Measurements from ENCODE around the gene MRPS25. TPM values are rescaled to one million over a fixed set of nuclear protein-coding genes. Genes with fewer than 3 reads are reported as not detected.

The MRPS25 gene
- total RNA-seq, 2 experiments from 2014 or later = 59.3 to 61.1 TPM

GRCh38 chr3:15066467-15066866, 1.4 kb upstream of the MRPS25 start:
- POLR2A ChIA-PET = interaction anchor here (1.7 kb wide), 1 partner anchor 120 kb away, joined by 4 read pairs; no protein-coding TSS in a partner anchor
- ATAC-seq (ENCODE audit: low read depth) (no peak), DNase-seq (no peak)
- H3K27me3 Mint-ChIP-seq = peaks cover 2% of the 10 kb centered on the region
- no peak overlapping the region for H3K4me3 Mint-ChIP-seq
- H3K9me3 Mint-ChIP-seq = no peaks in the 10 kb centered on the region
- H3K27ac Mint-ChIP-seq = no peak overlapping the region
- H3K4me1 Mint-ChIP-seq = peaks cover 16% of the 10 kb centered on the region
- peaks cover 3% of the 10 kb centered on the region for H3K36me3 Mint-ChIP-seq

GRCh38 chr3:15065550-15066007, 464 bp upstream of the MRPS25 start:
- POLR2A ChIA-PET = interaction anchor here (1.2 to 2.1 kb wide), 6 partner anchors 10 to 119 kb away, joined by 4 to 14 read pairs (median 7); partner anchors contain the start of gene RBSN
- Mint-ChIP-seq H3K4me3 (peak overlapping the region; percentile 95), H3K27ac (no peak overlapping the region), H3K4me1 (peaks cover 16% of the 10 kb centered on the region), H3K36me3 (peaks cover 7% of the 10 kb centered on the region), H3K9me3 (no peaks in the 10 kb centered on the region), H3K27me3 (peaks cover 2% of the 10 kb centered on the region)
- ATAC-seq (ENCODE audit: low read depth) (no peak), DNase-seq (no peak)

GRCh38 chr3:15064299-15064834, 748 bp downstream of the MRPS25 start:
- DNase-seq (peak; percentile 41), ATAC-seq (ENCODE audit: low read depth) (peak; percentile 12)
- POLR2A ChIA-PET = interaction anchor here (1.0 to 2.1 kb wide), 9 partner anchors 9 to 116 kb away, joined by 3 to 14 read pairs (median 4); partner anchors contain the start of gene RBSN
- peaks cover 2% of the 10 kb centered on the region for H3K27me3 Mint-ChIP-seq
- peak overlapping the region; percentile 95 for H3K4me3 Mint-ChIP-seq
- peak overlapping the region; percentile 95 for H3K27ac Mint-ChIP-seq
- peaks cover 16% of the 10 kb centered on the region for H3K4me1 Mint-ChIP-seq
- peaks cover 7% of the 10 kb centered on the region for H3K36me3 Mint-ChIP-seq
- no peaks in the 10 kb centered on the region for H3K9me3 Mint-ChIP-seq

- H3K27ac Mint-ChIP-seq = peak overlapping the region; percentile 95
- H3K27me3 Mint-ChIP-seq = peaks cover 2% of the 10 kb centered on the region
- peaks cover 16% of the 10 kb centered on the region for H3K4me1 Mint-ChIP-seq
- POLR2A ChIA-PET = interaction anchor here (1.0 to 2.1 kb wide), 5 partner anchors 10 to 115 kb away, joined by 3 to 11 read pairs (median 4); no protein-coding TSS in a partner anchor
- H3K36me3 Mint-ChIP-seq = peaks cover 9% of the 10 kb centered on the region
- H3K4me3 Mint-ChIP-seq = peak overlapping the region; percentile 95
- ATAC-seq (ENCODE audit: low read depth) = no peak
- DNase-seq = no peak
- H3K9me3 Mint-ChIP-seq = no peaks in the 10 kb centered on the region
Observed at GRCh38 chr3:15063656-15064286, 1.3 kb downstream of the MRPS25 start.

GRCh38 chr3:15063238-15063637, 1.9 kb downstream of the MRPS25 start:
- peak overlapping the region; percentile 95 for H3K4me3 Mint-ChIP-seq
- ATAC-seq (ENCODE audit: low read depth) = no peak
- peaks cover 16% of the 10 kb centered on the region for H3K4me1 Mint-ChIP-seq
- H3K27me3 Mint-ChIP-seq = peaks cover 2% of the 10 kb centered on the region
- H3K27ac Mint-ChIP-seq = no peak overlapping the region
- POLR2A ChIA-PET = interaction anchor here (1.0 to 1.5 kb wide), 2 partner anchors 34 to 115 kb away, joined by 3 to 4 read pairs; no protein-coding TSS in a partner anchor
- no peaks in the 10 kb centered on the region for H3K9me3 Mint-ChIP-seq
- no peak for DNase-seq
- peaks cover 14% of the 10 kb centered on the region for H3K36me3 Mint-ChIP-seq

- POLR2A ChIA-PET = no interaction called here
- H3K36me3 Mint-ChIP-seq = peaks cover 25% of the 10 kb centered on the region
- H3K4me1 Mint-ChIP-seq = peaks cover 27% of the 10 kb centered on the region
- ATAC-seq (ENCODE audit: low read depth) (no peak), DNase-seq (no peak)
- H3K4me3 Mint-ChIP-seq = no peak overlapping the region
- no peaks in the 10 kb centered on the region for H3K27me3 Mint-ChIP-seq
- peak overlapping the region; percentile 18 for H3K27ac Mint-ChIP-seq
- H3K9me3 Mint-ChIP-seq = no peaks in the 10 kb centered on the region
Observed at GRCh38 chr3:15060029-15060428, 5.1 kb downstream of the MRPS25 start.

- no peaks in the 10 kb centered on the region for H3K27me3 Mint-ChIP-seq
- ATAC-seq (ENCODE audit: low read depth) (no peak), DNase-seq (no peak)
- peaks cover 38% of the 10 kb centered on the region for H3K36me3 Mint-ChIP-seq
- POLR2A ChIA-PET = no interaction called here
- H3K4me1 Mint-ChIP-seq = peaks cover 20% of the 10 kb centered on the region
- H3K27ac Mint-ChIP-seq = no peak overlapping the region
- no peak overlapping the region for H3K4me3 Mint-ChIP-seq
- H3K9me3 Mint-ChIP-seq = peaks cover 1% of the 10 kb centered on the region
Observed at GRCh38 chr3:15056676-15057404, 8.3 kb downstream of the MRPS25 start.

GRCh38 chr3:15055019-15055557, 10.0 kb downstream of the MRPS25 start:
- peak overlapping the region; percentile 74 for H3K27ac Mint-ChIP-seq
- peaks cover 1% of the 10 kb centered on the region for H3K9me3 Mint-ChIP-seq
- peak overlapping the region; percentile 48 for H3K4me3 Mint-ChIP-seq
- peaks cover 34% of the 10 kb centered on the region for H3K36me3 Mint-ChIP-seq
- ATAC-seq (ENCODE audit: low read depth) (peak; percentile 69), DNase-seq (peak; percentile 44)
- POLR2A ChIA-PET = interaction anchor here (1.9 to 2.1 kb wide), 2 partner anchors 10 to 44 kb away, joined by 6 to 9 read pairs; partner anchors contain the start of genes MRPS25 and RBSN
- H3K27me3 Mint-ChIP-seq = no peaks in the 10 kb centered on the region
- peaks cover 20% of the 10 kb centered on the region for H3K4me1 Mint-ChIP-seq

- Mint-ChIP-seq H3K27me3 (no peaks in the 10 kb centered on the region), H3K9me3 (peaks cover 1% of the 10 kb centered on the region), H3K27ac (no peak overlapping the region), H3K4me3 (no peak overlapping the region), H3K36me3 (peaks cover 30% of the 10 kb centered on the region), H3K4me1 (peaks cover 20% of the 10 kb centered on the region)
- POLR2A ChIA-PET = no interaction called here
- no peak for DNase-seq
- no peak for ATAC-seq (ENCODE audit: low read depth)
Observed at GRCh38 chr3:15053541-15053940, 11.6 kb downstream of the MRPS25 start.

GRCh38 chr3:15052335-15053242, 12.5 kb downstream of the MRPS25 start:
- ATAC-seq (ENCODE audit: low read depth) = no peak
- Mint-ChIP-seq H3K4me3 (no peak overlapping the region), H3K4me1 (peaks cover 19% of the 10 kb centered on the region), H3K27me3 (no peaks in the 10 kb centered on the region), H3K9me3 (peaks cover 1% of the 10 kb centered on the region), H3K27ac (no peak overlapping the region), H3K36me3 (peaks cover 27% of the 10 kb centered on the region)
- DNase-seq = no peak
- POLR2A ChIA-PET = interaction anchor here (2.5 kb wide), 1 partner anchor 12 kb away, joined by 11 read pairs; the partner anchor contains the start of gene MRPS25

GRCh38 chr3:15051531-15051930, 13.6 kb downstream of the MRPS25 start:
- POLR2A ChIA-PET = interaction anchor here (0.6 to 2.5 kb wide), 3 partner anchors 13 to 314 kb away, joined by 5 to 11 read pairs (median 5); partner anchors contain the start of genes MRPS25 and NR2C2
- Mint-ChIP-seq H3K4me1 (peaks cover 19% of the 10 kb centered on the region), H3K27me3 (no peaks in the 10 kb centered on the region), H3K9me3 (peaks cover 1% of the 10 kb centered on the region), H3K27ac (peak overlapping the region; percentile 38), H3K4me3 (no peak overlapping the region), H3K36me3 (peaks cover 28% of the 10 kb centered on the region)
- ATAC-seq (ENCODE audit: low read depth) (peak; percentile 82), DNase-seq (peak; percentile 49)

GRCh38 chr3:15050405-15051092, 14.6 kb downstream of the MRPS25 start:
- POLR2A ChIA-PET = interaction anchor here (1.2 to 2.5 kb wide), 2 partner anchors 14 to 103 kb away, joined by 5 to 11 read pairs; partner anchors contain the start of genes MRPS25 and NR2C2
- DNase-seq = no peak
- peaks cover 29% of the 10 kb centered on the region for H3K36me3 Mint-ChIP-seq
- ATAC-seq (ENCODE audit: low read depth) = no peak
- peaks cover 1% of the 10 kb centered on the region for H3K9me3 Mint-ChIP-seq
- no peak overlapping the region for H3K4me3 Mint-ChIP-seq
- H3K4me1 Mint-ChIP-seq = peaks cover 17% of the 10 kb centered on the region
- H3K27me3 Mint-ChIP-seq = no peaks in the 10 kb centered on the region
- no peak overlapping the region for H3K27ac Mint-ChIP-seq

Measured in activated naive CD8-positive, alpha-beta T cell treated with anti-CD3 and anti-CD28 coated beads, Interleukin-2, amount 10 ng/mL, durations not matched to agents 7 days and 5 days (primary cell).